ENCODE data around the gene KCNK3. TPM values are rescaled to one million over a fixed set of nuclear protein-coding genes. Genes with fewer than 3 reads are reported as not detected.

KCNK3 gene
- total and polyA plus RNA-seq, 5 donors: 25.6 to 36.6 (median 28.8) TPM

DNA sequence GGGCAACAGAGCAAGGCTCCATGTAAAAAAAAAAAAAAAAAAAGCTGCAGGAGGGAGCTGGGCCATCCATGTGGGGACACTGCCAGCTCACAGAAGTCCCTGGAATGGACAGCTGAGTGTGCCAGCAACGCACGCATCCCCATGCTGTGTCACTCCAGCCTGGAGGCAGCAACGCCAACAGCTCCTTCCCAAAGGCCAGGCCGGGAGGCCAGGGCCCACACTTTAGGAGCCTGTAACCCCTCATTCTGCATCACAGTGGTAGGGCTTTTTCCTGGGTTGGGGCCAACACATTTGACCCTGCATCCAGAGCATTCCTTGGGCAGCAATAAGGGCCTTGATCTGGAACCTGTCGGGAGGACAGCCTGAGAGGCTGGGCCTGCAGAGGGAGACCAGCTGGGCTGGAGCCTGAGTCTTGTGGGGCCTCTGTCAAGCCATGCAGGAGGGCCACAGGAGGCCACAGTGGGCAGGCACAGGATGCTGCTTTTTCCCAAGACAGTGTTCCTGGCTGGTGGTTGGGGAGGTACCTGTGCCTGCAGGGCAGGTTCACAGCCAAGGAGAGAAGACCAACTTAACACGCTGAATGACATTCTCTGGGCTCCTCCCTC, 16.8 kb upstream of the KCNK3 start:
- Histone ChIP-seq H3K27me3 (ENCODE audit: control insufficient read depth, insufficient read depth) (no peaks in the 10 kb centered on the region), H3K4me3 (ENCODE audit: low read length) (no peak overlapping the region), H3K9me3 (ENCODE audit: control insufficient read depth, low read length) (no peaks in the 10 kb centered on the region), H3K27ac (ENCODE audit: low read length) (no peak overlapping the region), H3K4me1 (ENCODE audit: control insufficient read depth, insufficient read depth, low read length) (no peaks in the 10 kb centered on the region)
- ATAC-seq: peak; percentile 34 to 52
- intact Hi-C loops (cut with DNase I): no loop called here
- WGBS: 76% methylated on average over 6 of the region's 6 CpGs
- no peak for DNase-seq

DNA sequence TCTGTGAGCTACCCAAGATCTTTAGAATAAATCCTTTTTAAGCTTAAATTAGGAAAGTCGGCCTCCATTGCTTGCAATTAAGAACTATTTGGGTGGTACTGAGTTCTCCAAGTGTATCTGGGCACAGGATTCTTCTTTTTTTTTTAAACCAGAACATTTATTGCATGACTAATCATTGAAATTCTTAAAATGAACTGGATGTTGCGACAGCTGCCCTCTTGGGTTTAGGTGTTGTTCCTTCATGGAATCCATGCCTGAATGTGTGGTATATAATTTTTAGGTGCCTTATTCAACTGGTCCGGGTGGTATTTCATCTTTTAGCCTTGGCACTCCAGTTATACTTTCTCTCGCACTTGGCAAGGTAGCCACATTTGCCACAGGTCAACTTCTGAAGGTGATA, 14.5 kb upstream of the KCNK3 start:
- ATAC-seq (no peak), DNase-seq (no peak)
- Histone ChIP-seq H3K27me3 (ENCODE audit: control insufficient read depth, insufficient read depth) (no peaks in the 10 kb centered on the region), H3K27ac (ENCODE audit: low read length) (no peak overlapping the region), H3K9me3 (ENCODE audit: control insufficient read depth, low read length) (no peaks in the 10 kb centered on the region), H3K4me1 (ENCODE audit: control insufficient read depth, insufficient read depth, low read length) (peaks cover 2% of the 10 kb centered on the region), H3K4me3 (ENCODE audit: low read length) (no peak overlapping the region)
- WGBS: 90% methylated on average over 4 of the region's 4 CpGs
- intact Hi-C loops (cut with DNase I): no loop called here

DNA sequence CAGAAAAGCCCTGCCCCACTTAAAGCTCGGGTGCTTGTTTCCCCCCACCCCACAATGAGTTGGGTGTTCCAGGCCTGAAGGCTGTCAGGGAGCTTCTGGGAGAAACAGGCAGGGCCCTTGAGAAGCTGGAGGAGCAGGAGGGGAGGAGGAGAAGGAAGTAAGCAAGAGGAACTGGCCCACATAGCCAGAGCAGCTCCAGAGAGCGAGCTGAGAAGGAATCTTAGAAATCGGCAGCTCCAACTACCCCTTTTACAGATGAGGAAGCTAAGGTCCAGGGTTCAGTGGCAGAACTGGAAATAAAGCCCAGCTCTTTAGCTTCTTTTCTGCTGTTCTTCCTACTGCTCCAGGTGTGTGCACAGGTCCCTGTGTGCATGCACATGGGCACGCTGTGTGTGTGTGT, 12.7 kb upstream of the KCNK3 start:
- H3K4me1 ChIP-seq (ENCODE audit: control insufficient read depth, insufficient read depth, low read length): peaks cover 2% of the 10 kb centered on the region
- no peaks in the 10 kb centered on the region for H3K9me3 ChIP-seq (ENCODE audit: control insufficient read depth, low read length)
- no peak overlapping the region for H3K4me3 ChIP-seq (ENCODE audit: low read length)
- ATAC-seq (no peak), DNase-seq (no peak)
- H3K27ac ChIP-seq (ENCODE audit: low read length): no peak overlapping the region
- 79% methylated on average over 4 of the region's 4 CpGs for WGBS
- intact Hi-C loops (cut with DNase I): loop anchor here in 1 of 4 donors (10.0 kb wide), 1 partner anchor 55 kb away; no protein-coding TSS in a partner anchor
- no peaks in the 10 kb centered on the region for H3K27me3 ChIP-seq (ENCODE audit: control insufficient read depth, insufficient read depth)

DNA sequence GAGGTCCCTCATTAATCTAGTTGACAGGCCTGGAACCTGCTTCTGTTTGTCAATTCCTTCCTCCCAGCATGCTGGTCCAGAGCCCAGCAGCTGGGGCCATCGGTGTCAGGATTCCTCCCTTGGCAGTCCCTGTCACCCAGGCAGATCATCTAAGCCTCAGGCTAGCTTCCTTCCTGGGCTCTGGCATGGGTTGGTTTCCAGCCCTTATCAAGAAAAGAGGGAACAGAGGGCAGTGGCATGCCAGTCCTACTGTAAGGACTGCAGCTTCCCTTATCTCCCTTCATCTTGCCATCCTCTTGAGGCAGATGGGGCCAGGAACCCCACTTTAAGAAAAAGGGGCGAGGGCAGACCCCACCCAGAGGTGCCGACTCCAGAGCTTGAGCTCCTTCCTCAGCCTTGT, 10.9 kb upstream of the KCNK3 start:
- WGBS: 63% methylated on average over 3 of the region's 3 CpGs
- peaks cover 2% of the 10 kb centered on the region for H3K4me1 ChIP-seq (ENCODE audit: control insufficient read depth, insufficient read depth, low read length)
- DNase-seq (no peak), ATAC-seq (peak in 1 of 2 donors; percentile 9)
- H3K27me3 ChIP-seq (ENCODE audit: control insufficient read depth, insufficient read depth): no peaks in the 10 kb centered on the region
- intact Hi-C loops (cut with DNase I): loop anchor here in 1 of 4 donors (10.0 kb wide), 1 partner anchor 53 kb away; no protein-coding TSS in a partner anchor
- H3K9me3 ChIP-seq (ENCODE audit: control insufficient read depth, low read length): no peaks in the 10 kb centered on the region
- no peak overlapping the region for H3K4me3 ChIP-seq (ENCODE audit: low read length)
- no peak overlapping the region for H3K27ac ChIP-seq (ENCODE audit: low read length)

DNA sequence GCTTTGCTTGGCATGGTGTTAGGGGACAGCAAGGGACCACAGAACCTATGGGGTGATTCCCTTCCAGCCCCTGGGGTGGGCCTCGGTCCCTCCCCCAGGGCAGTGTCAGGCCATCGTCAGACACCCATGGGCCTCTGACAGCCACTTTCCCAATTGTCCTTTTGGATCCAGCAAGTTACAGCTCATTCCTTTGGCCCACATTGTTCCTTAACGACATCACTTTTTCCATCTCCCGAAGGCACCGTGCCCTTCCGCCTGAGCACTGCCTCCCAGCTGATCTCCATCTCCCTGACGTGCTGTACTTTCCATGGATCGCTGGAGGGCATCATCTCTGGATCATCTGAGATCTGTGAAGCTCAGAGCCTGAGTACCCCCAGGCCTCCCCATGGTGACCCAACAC, 10.4 kb upstream of the KCNK3 start:
- intact Hi-C loops (cut with DNase I): loop anchor here in 1 of 4 donors (10.0 kb wide), 1 partner anchor 53 kb away; no protein-coding TSS in a partner anchor
- Histone ChIP-seq H3K4me3 (ENCODE audit: low read length) (no peak overlapping the region), H3K9me3 (ENCODE audit: control insufficient read depth, low read length) (no peaks in the 10 kb centered on the region), H3K27ac (ENCODE audit: low read length) (no peak overlapping the region), H3K27me3 (ENCODE audit: control insufficient read depth, insufficient read depth) (no peaks in the 10 kb centered on the region), H3K4me1 (ENCODE audit: control insufficient read depth, insufficient read depth, low read length) (peaks cover 2% of the 10 kb centered on the region)
- ATAC-seq (peak; percentile 46 to 60), DNase-seq (no peak)
- WGBS: 48% methylated on average over 8 of the region's 8 CpGs

DNA sequence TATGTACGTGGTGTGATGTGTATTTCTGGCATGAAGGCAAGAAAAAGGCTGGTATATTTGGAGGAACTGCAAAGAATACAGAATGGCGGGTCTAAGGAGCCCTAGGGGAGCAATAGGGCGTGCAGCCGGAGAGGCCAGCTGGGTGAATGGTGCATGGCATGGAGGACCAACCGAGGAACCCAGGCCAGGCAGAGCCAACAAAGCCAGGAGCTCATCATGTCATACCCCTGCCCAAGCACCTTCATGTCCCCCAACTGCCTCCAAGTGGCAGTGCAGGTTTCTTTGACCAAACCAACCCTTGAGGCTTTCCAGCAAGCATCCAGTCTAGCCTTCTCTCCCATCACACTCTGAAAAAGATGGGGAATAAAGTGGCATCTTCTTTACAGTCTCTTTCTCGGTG, 8.9 kb upstream of the KCNK3 start:
- 91% methylated on average over 6 of the region's 6 CpGs for WGBS
- intact Hi-C loops (cut with DNase I): loop anchor here in 1 of 4 donors (10.0 kb wide), 1 partner anchor 51 kb away; no protein-coding TSS in a partner anchor

DNA sequence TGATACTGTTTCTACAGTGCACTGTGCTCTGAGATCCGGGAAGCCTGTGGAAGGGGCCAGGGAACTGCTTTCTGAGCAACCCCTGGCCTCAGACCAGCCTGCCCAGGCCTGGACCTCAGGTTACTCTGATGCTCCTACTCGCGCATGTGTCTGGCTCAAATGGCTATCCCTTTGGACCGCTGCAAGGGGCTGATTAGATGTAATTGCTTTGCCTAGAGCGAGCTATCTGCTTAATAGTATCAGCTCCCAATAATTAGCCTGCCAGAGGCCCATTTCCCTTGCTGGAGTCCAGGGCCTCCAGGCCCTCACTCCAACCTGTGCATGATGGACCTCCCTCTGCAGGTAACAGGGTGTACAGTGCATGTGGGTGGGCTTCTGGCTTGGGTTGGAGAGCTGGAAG, 7.2 kb upstream of the KCNK3 start:
- intact Hi-C loops (cut with DNase I): loop anchor here in 1 of 4 donors (10.0 kb wide), 1 partner anchor 49 kb away; no protein-coding TSS in a partner anchor

More for the DNA sequence above, 8.9 kb upstream of the KCNK3 start:
- no peak for DNase-seq
- Histone ChIP-seq H3K4me3 (ENCODE audit: low read length) (no peak overlapping the region), H3K4me1 (ENCODE audit: control insufficient read depth, insufficient read depth, low read length) (peaks cover 2% of the 10 kb centered on the region), H3K27me3 (ENCODE audit: control insufficient read depth, insufficient read depth) (no peaks in the 10 kb centered on the region), H3K27ac (ENCODE audit: low read length) (no peak overlapping the region), H3K9me3 (ENCODE audit: control insufficient read depth, low read length) (no peaks in the 10 kb centered on the region)
- ATAC-seq: no peak

DNA sequence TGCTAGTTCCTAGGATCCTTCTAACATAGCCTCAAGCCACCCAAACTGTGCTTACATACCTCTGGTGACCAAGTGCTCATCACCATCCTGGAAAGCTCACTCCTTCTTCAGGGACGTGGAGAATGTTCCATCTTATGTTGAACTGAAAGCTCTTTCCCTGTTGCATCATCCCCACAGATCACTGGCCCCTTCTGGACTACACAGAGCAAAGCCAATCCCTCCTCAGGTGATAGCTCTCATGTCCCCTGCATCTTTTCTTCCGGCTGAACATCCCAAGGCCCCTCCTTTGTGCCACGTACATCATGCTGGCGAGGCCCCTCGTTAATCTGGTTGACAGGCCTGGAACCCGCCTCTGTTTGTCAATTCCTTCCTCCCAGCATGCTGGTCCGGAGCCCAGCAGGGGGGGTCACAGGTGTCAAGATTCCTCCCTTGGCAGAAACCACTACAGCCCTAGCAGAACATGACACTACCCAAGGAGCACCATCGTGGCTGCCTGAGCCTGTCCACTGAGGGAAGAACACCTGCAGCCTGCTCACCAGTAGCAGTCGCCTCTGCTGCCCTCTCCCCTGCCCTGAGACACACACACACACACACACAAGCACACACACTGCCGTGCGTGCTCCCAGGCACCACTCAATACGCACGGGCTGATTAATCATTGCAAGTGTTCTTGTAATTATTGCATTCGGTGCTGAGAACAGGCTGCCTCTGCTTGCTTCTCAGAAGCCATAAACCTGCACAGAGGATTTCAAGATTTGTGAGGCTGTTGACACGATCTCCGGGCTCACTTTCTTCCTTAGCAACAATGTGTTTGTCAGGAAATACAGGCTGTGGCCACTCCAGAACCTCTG, 6.3 kb upstream of the KCNK3 start:
- H3K27ac ChIP-seq (ENCODE audit: low read length): no peak overlapping the region
- intact Hi-C loops (cut with DNase I): loop anchor here in 1 of 4 donors (10.0 kb wide), 1 partner anchor 49 kb away; no protein-coding TSS in a partner anchor
- H3K4me1 ChIP-seq (ENCODE audit: control insufficient read depth, insufficient read depth, low read length): peaks cover under 1% of the 10 kb centered on the region
- H3K4me3 ChIP-seq (ENCODE audit: low read length): no peak overlapping the region
- WGBS: 24% methylated on average over 16 of the region's 16 CpGs
- ATAC-seq: no peak
- H3K27me3 ChIP-seq (ENCODE audit: control insufficient read depth, insufficient read depth): no peaks in the 10 kb centered on the region
- no peak for DNase-seq
- no peaks in the 10 kb centered on the region for H3K9me3 ChIP-seq (ENCODE audit: control insufficient read depth, low read length)

More for the DNA sequence above, 7.2 kb upstream of the KCNK3 start:
- 82% methylated on average over 5 of the region's 5 CpGs for WGBS
- ATAC-seq (no peak), DNase-seq (no peak)
- Histone ChIP-seq H3K9me3 (ENCODE audit: control insufficient read depth, low read length) (no peaks in the 10 kb centered on the region), H3K4me1 (ENCODE audit: control insufficient read depth, insufficient read depth, low read length) (peaks cover 2% of the 10 kb centered on the region), H3K27me3 (ENCODE audit: control insufficient read depth, insufficient read depth) (no peaks in the 10 kb centered on the region), H3K27ac (ENCODE audit: low read length) (no peak overlapping the region), H3K4me3 (ENCODE audit: low read length) (no peak overlapping the region)

DNA sequence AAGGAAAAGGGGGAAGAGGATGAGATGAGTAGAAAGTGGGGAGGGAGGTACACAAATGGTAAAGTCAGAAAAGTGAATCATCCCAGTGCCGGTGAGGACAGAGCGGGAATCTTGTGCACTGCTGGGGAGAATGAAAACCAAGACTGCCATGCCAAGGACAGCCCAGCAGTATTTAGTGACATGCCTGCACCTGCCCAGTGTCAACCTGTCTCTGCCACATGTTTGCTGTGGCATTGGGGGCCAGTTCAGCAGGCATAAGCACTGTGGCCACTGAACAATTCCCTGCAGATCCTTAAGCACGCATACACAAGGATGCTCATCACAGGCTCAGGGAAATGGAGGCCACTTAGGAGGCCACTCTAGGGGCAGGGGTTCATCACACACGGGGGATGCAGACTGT, 5.2 kb upstream of the KCNK3 start:
- Histone ChIP-seq H3K27ac (ENCODE audit: low read length) (no peak overlapping the region), H3K4me3 (ENCODE audit: low read length) (no peak overlapping the region)
- intact Hi-C loops (cut with DNase I): loop anchor here in 1 of 4 donors (10.0 kb wide), 1 partner anchor 47 kb away; no protein-coding TSS in a partner anchor

DNA sequence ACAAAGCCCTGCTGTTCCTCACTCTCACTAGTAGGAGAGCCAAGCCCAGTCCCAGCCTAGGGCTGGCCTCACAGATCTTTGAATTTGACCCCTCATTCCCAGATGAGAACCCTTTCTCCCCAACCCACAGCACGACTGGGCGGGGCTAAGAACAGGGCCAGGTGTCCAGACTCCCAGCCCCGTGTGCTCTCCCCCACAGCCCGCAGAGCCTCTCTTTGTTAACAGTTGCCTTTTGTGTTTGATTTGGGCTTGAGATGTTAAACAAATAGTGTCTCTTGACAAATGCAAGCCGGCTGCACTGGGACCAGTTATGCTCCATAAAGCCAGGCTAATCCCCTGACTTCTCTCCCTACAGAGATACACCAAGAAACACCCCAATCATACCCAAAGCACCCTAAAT, 4.7 kb upstream of the KCNK3 start:
- intact Hi-C loops (cut with DNase I): loop anchor here in 1 of 4 donors (10.0 kb wide), 1 partner anchor 47 kb away; no protein-coding TSS in a partner anchor

More for the DNA sequence above, 5.2 kb upstream of the KCNK3 start:
- no peaks in the 10 kb centered on the region for H3K27me3 ChIP-seq (ENCODE audit: control insufficient read depth, insufficient read depth)
- no peaks in the 10 kb centered on the region for H3K9me3 ChIP-seq (ENCODE audit: control insufficient read depth, low read length)
- ATAC-seq (no peak), DNase-seq (no peak)
- peaks cover 5% of the 10 kb centered on the region for H3K4me1 ChIP-seq (ENCODE audit: control insufficient read depth, insufficient read depth, low read length)
- WGBS: 77% methylated on average over 4 of the region's 4 CpGs

DNA sequence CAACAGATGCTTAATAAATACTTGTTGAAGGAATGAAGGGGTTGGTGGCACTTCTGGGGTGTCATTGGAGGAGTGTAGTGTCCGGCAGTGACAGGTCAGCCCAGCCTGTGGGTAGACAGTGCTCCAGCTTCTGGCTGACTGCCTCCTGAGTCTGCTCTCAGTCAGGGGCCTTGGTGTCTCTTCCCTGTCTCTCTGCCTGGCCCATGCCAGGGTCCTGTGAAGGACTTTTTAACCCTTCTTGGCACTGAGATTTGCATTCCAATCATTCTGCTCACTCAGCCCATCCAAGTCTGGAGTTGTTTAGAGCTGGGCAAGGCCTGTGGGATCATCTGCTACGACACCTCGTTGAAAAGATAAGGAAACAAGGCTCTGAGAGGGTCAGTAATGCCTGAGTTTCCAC, 1.4 kb upstream of the KCNK3 start:
- intact Hi-C loops (cut with DNase I): no loop called here
- no peaks in the 10 kb centered on the region for H3K9me3 ChIP-seq (ENCODE audit: control insufficient read depth, low read length)
- peaks cover 7% of the 10 kb centered on the region for H3K4me1 ChIP-seq (ENCODE audit: control insufficient read depth, insufficient read depth, low read length)
- DNase-seq (peak; percentile 45 to 78 (median 77)), ATAC-seq (peak; percentile 76 to 79)
- H3K27ac ChIP-seq (ENCODE audit: low read length): peak overlapping the region; percentile 93
- H3K27me3 ChIP-seq (ENCODE audit: control insufficient read depth, insufficient read depth): no peaks in the 10 kb centered on the region
- no peak overlapping the region for H3K4me3 ChIP-seq (ENCODE audit: low read length)
- WGBS: 26% methylated on average over 3 of the region's 3 CpGs

More for the DNA sequence above, 4.7 kb upstream of the KCNK3 start:
- peaks cover 5% of the 10 kb centered on the region for H3K4me1 ChIP-seq (ENCODE audit: control insufficient read depth, insufficient read depth, low read length)
- H3K4me3 ChIP-seq (ENCODE audit: low read length): no peak overlapping the region
- ATAC-seq: no peak
- no peak for DNase-seq
- 70% methylated on average over 5 of the region's 5 CpGs for WGBS
- H3K9me3 ChIP-seq (ENCODE audit: control insufficient read depth, low read length): no peaks in the 10 kb centered on the region
- H3K27ac ChIP-seq (ENCODE audit: low read length): no peak overlapping the region
- H3K27me3 ChIP-seq (ENCODE audit: control insufficient read depth, insufficient read depth): no peaks in the 10 kb centered on the region

Data from right cardiac atrium (tissue), 5 donors.